Measurements from ENCODE around the gene SEMA4A.

SEMA4A gene

GRCh38 chr1:156157966-156158365, 4.6 kb downstream of the SEMA4A start:
- DNase-seq (ENCODE audit: low read depth), result no peak
- TF ChIP-seq CTCF (conservative IDR thresholded peaks at IDR 0.05; ENCODE audit: low read depth, low read length), result no peak
- H3K4me3 ChIP-seq (ENCODE audit: low read length), result no peak overlapping the region

DNA sequence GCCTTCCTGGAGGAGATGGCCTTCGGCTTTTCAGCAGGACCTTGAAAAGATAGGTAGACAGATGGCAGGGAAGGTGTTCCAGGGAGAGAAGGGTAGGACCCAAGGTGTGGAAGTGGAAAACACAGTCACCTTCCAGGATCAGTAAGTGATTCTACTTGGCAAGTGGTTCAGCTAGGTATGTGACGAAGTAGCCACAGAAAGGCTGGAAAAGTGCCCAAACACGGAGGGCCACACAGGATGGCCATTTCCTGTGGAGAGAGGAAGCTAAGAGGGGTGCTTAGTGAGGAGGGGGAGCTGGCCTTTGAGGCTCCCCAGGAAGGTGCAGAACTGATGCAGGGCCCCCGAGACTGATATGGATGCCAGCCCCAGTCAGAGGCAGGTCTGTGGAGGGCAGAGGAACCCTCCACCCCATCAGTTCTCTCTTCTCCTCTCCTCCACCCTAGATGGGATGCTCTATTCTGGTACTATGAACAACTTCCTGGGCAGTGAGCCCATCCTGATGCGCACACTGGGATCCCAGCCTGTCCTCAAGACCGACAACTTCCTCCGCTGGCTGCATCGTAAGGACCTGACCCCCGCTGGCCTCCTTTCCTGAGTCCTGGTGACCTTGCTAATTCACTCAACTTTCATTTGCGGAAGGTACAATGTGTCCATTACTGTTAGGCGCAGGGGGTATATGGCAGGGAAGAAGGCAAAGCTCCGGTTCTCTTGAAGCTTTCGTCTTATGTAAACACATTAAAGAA, 6.8 kb downstream of the SEMA4A start:
- no peak for TF ChIP-seq CTCF (conservative IDR thresholded peaks at IDR 0.05; ENCODE audit: low read depth, low read length)
- H3K4me3 ChIP-seq (ENCODE audit: low read length), result no peak overlapping the region
- DNase-seq (ENCODE audit: low read depth), result no peak

- peak overlapping the region; percentile 2 for H3K4me3 ChIP-seq (ENCODE audit: low read length)
- TF ChIP-seq CTCF (conservative IDR thresholded peaks at IDR 0.05; ENCODE audit: low read depth, low read length), result no peak
- peak; percentile 37 for DNase-seq (ENCODE audit: low read depth)
Measured at GRCh38 chr1:156160743-156161171, 7.4 kb downstream of the SEMA4A start.

DNA sequence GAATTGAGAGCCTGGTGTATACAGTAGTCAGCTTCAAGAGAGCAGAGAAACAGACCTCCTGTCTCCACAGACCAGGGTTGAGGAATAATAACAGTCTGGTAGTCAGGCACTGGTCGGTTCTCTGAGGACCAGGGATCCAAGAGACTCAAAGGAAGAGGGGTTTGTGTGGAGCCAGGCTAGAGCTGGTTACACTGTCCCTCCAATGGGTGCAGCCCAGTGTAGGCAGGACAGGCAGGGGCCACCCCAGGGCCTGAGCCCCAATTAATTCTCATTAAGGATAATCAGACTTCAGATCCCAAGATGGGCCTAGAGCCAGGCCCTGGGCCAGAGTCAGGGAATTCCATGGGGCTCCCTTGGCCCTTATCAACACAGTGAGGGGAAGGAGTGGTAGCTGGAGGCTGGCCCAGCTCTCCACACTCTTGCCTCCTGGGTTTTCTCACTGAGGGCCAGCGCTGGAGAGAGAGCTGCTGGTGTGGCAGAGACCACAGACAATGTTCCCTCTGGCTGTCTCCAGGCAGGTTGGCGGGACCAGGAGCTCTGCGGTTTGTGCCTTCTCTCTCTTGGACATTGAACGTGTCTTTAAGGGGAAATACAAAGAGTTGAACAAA, 9.1 kb downstream of the SEMA4A start:
- no peak overlapping the region for H3K4me3 ChIP-seq (ENCODE audit: low read length)
- no peak for TF ChIP-seq CTCF (conservative IDR thresholded peaks at IDR 0.05; ENCODE audit: low read depth, low read length)
- peak; percentile 67 for DNase-seq (ENCODE audit: low read depth)

DNA sequence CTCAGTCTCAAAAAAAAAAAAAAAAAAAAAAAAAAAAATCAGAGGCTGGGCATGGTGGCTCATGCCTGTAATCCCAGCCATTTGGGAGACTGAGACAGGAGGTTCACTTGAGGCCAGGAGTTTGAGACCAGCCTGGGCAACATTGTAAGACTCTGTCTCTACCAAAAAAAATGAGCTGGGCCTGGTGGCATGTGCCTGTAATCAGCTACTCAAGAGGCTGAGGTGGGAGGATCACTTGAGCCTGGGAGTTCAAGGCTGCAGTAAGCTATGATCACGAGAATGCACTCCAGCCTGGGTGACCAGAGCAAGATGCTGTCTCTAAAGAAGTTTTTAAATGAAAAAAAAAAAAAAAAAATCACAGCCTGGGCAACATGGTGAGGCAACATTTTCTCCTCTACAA, 10.3 kb downstream of the SEMA4A start:
- DNase-seq (ENCODE audit: low read depth), result no peak
- no peak for TF ChIP-seq CTCF (conservative IDR thresholded peaks at IDR 0.05; ENCODE audit: low read depth, low read length)
- H3K4me3 ChIP-seq (ENCODE audit: low read length), result no peak overlapping the region

- no peak for TF ChIP-seq CTCF (conservative IDR thresholded peaks at IDR 0.05; ENCODE audit: low read depth, low read length)
- H3K4me3 ChIP-seq (ENCODE audit: low read length), result no peak overlapping the region
- DNase-seq (ENCODE audit: low read depth), result no peak
Measured at GRCh38 chr1:156164125-156164831, 10.9 kb downstream of the SEMA4A start.

Data from retinal pigment epithelial cell (primary cell).